HG03039 (cell line): ENCODE data around the gene SCAF4.
"Not testable (repeated sequence)": the region's sequence is repeated elsewhere in the genome, so short reads cannot be mapped to it uniquely, and the experiment has no call there.

Experiments
- ATAC-seq: cut with Tn5 transposase; IDR thresholded peaks from one replicate; pipeline ENCODE4 v1.9.1; 2021; ENCODE audit warnings: mild to moderate bottlenecking, moderate library complexity; ENCODE audit not compliant: unreplicated experiment

SCAF4 gene

DNA sequence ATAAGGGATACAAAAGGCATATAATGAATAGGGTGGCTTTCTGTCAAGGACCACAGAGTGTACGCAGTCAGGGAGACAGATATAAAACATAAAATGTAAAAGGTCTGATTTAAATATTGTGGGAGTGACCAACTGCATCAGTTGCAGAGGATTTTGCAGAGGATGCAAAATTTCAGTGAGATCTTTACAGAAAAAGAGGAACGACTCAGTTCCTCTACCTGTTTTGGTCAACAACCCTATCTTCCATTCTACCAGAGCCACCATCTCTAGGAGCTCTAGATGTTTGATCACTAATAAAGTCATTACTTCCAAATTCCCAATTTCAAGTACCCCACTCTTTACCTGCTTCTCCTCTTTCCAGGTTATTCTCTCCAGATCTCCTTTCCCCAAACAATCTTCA lies 56.0 kb downstream of the SCAF4 start:
- ATAC-seq: no peak

DNA sequence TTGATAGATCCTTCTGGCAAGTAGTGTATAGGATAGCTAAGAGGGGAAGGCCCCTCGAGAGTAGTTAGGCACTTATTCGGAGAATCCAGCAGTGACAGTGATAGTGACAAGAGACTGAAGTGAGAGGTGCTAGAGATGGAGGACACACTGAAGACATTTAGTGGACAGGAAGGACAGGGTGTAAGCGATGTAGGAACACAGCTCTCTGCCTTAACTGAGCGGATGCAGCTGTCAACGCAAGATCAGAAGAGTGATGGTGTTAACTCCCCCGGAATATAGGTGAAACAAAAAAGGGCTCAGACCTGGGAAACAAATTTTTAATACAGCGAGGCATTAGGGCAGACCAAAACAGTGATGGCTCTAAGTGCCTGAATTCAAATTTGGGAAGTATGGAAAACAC lies 56.6 kb downstream of the SCAF4 start:
- ATAC-seq: no peak

DNA sequence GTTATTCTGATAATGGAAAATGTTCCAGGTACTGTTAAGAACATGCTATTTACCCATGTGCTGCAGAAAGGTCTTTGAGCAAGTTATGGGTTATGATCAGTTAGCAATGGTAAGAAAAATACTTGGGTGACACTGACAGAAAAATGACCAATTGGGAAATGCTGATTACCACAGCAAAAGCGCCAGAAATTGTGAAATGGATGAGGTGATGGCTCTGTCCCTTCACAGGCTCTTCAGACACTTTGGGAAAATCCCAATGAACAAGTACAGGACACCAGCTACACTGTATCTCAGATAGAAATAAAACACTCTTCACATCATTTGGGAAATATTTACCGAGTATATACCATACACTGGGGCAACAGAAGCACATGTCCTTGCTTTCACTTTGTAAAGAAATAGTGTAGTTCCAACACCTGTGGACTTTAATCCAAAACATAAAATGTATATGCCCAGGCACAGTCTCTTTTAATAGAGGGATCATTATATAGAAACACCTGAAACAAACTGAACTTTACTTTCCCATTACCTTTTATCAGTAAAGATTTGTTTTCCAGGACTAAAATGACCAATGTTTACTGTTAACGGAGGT lies 58.5 kb downstream of the SCAF4 start:
- no peak for ATAC-seq

DNA sequence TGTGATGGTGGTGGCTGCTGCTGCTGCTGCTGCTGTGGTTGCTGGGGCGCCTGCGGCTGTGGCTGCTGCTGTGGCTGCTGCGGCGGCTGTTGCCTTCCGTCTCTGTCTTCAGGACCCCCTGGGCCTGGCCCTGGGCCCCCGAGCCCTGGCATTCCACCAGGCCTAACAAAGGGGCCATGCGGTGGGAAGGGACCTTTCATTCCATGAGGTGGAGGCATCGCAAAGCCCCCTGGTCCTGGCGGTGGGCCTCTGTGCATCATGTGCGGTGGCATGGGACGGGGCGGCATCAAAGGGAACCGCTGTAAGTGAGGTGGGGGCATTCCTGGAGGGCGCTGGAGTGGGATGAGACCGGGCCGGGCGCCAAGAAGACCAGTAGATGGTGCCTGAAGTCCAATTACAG lies 60.0 kb downstream of the SCAF4 start:
- ATAC-seq: no peak

DNA sequence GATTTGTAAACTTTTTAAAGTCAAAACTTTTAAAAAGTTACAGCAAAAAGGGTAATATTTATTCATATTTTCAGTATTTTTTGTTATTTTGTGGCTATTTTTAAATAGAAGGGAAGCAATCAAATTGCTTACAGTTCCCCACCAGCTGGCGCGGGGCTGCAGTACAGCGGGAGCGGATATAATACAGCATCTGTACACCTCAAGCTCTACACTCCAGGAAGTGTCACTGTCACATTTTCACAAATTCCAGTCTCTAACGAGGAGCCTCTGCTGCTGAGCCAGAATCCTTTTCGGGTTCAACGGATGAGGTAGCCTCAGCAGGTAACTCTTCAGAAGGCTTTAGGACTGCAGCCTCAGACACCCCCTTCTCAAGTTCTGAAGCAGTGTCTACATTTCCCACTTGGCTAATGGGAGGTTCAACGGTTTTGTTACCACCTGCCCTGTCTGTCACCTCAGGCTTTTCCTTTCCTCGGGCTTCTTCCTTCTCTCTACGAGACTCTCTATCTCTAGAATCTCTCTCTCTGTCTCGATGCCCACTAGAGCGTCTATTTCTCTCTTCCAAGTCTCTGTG lies 60.7 kb downstream of the SCAF4 start:
- no peak for ATAC-seq

DNA sequence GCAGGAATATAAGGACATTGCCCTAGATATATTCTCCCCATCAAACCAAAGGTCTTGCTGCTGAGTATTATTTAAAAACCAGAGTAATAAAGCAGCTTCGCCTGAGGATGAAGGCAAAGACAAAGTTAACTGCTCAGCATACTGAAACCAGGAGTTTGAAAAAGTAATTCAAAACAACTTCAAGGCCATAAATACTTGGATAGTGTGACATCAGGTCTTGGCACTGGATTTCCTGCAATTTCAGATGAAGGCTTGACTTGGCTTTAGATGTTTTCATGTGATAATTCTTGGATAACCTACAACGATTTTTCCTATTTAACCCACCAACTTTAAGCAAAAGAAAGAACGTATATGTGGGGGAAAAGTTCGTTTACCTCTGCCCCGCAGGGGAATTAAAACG lies 61.8 kb downstream of the SCAF4 start:
- ATAC-seq: no peak

DNA sequence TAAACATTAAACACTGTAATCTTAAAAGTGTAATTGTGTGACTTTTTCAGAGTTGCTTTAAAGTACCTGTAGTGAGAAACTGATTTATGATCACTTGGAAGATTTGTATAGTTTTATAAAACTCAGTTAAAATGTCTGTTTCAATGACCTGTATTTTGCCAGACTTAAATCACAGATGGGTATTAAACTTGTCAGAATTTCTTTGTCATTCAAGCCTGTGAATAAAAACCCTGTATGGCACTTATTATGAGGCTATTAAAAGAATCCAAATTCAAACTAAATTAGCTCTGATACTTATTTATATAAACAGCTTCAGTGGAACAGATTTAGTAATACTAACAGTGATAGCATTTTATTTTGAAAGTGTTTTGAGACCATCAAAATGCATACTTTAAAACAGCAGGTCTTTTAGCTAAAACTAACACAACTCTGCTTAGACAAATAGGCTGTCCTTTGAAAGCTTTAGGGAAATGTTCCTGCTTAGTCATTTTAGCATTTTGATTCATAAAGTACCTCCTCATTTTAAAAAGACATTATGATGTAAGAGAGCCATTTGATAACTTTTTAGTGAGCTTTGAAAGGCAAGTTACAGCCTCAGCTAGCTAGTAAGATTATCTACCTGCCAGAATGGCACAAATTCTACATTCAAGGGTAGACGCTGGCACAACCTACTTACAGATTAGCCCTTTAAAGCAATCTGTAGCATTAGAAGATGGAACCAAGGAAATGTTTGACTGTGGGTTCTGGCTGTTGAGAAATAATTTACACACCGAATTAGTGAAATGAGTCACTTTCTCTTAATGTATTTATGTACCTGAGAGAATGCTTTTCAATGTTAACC lies 63.0 kb downstream of the SCAF4 start:
- no peak for ATAC-seq

DNA sequence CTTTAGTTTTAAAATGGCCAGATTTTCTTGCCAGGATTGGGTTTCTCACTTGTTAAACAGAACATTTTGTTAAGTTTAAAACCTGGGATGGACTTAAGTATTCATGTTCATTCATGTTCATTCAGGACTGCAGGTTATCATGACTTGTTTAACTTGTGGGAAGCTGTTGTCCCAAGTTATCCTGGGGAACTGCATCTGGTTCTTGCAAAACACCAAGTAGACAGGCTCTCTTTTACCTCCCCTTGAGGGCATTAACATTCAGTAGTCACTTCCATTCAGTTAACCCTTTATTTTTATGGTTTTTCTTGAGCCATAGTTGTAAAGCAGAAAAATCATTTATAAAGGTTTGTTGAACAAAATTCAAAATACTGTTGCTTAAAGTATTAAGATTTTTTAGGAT lies 64.3 kb downstream of the SCAF4 start:
- no peak for ATAC-seq

DNA sequence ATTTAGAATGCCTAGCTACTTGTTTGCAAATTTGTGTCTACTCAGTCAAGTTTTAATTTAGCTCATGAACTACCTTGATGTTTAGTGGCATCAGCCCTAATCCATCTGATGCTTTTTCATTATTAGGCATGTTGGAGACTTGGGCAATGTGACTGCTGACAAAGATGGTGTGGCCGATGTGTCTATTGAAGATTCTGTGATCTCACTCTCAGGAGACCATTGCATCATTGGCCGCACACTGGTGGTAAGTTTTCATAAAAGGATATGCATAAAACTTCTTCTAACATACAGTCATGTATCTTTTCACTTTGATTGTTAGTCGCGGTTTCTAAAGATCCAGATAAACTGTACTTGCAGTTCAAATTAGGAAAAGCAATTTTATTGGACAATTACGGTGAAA lies 64.8 kb downstream of the SCAF4 start:
- ATAC-seq: no peak

DNA sequence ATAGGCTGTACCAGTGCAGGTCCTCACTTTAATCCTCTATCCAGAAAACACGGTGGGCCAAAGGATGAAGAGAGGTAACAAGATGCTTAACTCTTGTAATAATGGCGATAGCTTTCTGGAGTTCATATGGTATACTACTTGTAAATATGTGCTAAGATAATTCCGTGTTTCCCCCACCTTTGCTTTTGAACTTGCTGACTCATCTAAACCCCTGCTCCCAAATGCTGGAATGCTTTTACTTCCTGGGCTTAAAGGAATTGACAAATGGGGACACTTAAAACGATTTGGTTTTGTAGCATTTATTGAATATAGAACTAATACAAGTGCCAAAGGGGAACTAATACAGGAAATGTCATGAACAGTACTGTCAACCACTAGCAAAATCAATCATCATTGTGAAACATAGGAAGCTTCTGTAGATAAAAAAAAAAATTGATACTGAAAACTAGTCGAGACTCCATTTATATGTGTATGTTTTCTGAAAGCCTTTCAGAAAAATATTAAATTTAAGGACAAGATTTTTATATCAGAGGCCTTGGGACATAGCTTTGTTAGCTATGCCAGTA lies 65.4 kb downstream of the SCAF4 start:
- ATAC-seq: no peak

DNA sequence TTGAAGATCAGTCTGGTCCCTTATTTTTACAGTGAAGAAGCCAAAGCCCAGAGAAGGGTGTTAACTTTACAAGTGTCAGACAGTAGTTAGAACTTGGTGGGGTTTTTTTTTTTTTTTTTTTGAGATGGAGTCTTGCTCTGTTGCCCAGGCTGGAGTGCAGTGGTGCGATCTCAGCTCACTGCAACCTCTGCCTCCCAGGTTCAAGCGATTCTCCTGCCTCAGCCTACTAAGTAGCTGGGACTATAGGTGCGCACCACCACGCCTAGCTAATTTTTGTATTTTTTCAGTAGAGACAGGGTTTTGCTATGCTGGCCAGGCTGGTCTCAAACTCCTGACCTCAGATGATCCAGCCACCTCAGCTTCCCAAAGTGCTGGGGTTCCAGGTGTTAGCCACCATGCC lies 66.0 kb downstream of the SCAF4 start:
- ATAC-seq: not testable (repeated sequence)

DNA sequence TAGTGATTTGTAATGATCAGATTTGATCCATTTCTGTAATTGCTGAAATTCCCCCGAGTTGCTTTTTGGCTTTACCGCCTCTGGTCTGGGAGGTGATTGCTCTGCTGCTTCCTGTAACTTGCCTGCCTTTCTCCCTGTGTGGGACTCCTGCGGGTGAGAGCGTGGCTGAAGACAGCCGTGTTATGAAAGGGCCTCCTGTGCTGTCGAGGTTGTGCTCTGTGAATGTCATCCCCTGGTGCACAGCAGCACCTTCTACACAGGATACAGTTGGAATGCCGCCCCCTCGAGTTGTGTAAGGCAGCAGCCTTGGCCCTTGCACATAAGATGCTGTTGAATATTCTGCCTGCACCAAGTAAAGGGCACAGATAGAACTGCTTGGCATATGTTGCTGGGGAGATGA lies 66.5 kb downstream of the SCAF4 start:
- ATAC-seq: no peak

DNA sequence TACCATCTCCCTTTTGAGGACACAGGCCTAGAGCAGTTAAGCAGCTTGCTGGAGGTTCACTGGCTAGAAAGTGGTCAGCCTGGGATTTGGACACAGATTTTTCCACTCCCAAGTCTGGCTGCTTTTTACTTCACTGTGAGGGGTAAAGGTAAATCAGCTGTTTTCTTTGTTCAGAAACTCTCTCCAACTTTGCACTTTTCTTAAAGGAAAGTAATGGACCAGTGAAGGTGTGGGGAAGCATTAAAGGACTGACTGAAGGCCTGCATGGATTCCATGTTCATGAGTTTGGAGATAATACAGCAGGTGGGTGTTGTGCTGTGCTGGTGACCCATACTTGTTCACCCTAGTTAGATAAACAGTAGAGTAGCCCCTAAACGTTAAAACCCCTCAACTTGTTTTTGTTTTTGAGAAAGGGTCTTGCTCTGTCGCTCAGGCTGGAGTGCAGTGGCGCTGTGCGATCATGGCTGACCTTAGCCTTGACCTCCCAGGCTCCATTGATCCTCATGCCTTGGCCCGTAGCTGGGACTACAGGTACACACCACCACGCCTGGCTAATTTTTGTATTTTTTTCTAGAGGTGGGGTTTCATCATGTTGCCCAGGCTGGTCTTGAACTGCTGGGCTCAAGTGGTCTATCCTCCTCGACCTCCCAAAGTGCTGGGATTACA lies 68.2 kb downstream of the SCAF4 start:
- no peak for ATAC-seq

DNA sequence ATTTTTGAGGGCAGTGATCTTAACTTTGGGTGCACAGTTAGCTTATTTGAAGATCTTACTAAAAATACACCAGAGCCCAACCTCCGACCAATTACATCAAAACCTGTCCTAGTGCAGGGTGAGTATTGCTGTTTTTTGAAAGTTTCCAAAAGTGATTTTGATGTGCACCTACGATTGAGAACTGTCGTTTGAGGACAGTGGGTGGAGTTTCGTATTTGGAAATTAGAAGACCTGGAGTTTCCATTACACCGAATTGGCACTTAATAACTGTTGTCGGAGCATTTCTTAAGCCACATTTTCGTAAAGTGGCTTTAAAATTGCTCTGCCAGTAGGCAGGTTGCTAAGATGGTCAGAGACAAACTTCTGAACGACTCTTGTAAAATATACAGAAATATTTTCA lies 71.3 kb downstream of the SCAF4 start:
- no peak for ATAC-seq

DNA sequence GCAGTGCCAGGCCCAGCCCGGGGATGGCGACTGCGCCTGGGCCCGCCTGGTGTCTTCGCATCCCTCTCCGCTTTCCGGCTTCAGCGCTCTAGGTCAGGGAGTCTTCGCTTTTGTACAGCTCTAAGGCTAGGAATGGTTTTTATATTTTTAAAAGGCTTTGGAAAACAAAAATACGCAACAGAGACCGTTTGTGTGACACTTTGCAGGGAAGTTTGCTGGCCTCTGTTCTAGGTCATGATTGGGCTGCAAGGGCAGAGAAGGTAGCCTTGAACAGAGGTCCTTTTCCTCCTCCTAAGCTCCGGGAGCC lies 71.7 kb downstream of the SCAF4 start:
- no peak for ATAC-seq

DNA sequence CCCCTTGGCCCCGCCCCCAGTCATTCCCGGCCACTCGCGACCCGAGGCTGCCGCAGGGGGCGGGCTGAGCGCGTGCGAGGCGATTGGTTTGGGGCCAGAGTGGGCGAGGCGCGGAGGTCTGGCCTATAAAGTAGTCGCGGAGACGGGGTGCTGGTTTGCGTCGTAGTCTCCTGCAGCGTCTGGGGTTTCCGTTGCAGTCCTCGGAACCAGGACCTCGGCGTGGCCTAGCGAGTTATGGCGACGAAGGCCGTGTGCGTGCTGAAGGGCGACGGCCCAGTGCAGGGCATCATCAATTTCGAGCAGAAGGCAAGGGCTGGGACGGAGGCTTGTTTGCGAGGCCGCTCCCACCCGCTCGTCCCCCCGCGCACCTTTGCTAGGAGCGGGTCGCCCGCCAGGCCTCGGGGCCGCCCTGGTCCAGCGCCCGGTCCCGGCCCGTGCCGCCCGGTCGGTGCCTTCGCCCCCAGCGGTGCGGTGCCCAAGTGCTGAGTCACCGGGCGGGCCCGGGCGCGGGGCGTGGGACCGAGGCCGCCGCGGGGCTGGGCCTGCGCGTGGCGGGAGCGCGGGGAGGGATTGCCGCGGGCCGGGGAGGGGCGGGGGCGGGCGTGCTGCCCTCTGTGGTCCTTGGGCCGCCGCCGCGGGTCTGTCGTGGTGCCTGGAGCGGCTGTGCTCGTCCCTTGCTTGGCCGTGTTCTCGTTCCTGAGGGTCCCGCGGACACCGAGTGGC lies 72.2 kb downstream of the SCAF4 start, which contains the start of gene SOD1:
TSS of gene SOD1 (plus strand) at position 158 of the 723 bp plus-strand sequence. CDS start at position 235, 77 bp downstream.
- peak; percentile 94 for ATAC-seq

DNA sequence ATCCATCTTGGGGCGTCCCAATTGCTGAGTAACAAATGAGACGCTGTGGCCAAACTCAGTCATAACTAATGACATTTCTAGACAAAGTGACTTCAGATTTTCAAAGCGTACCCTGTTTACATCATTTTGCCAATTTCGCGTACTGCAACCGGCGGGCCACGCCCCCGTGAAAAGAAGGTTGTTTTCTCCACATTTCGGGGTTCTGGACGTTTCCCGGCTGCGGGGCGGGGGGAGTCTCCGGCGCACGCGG lies 72.7 kb downstream of the SCAF4 start:
- peak; percentile 21 for ATAC-seq

DNA sequence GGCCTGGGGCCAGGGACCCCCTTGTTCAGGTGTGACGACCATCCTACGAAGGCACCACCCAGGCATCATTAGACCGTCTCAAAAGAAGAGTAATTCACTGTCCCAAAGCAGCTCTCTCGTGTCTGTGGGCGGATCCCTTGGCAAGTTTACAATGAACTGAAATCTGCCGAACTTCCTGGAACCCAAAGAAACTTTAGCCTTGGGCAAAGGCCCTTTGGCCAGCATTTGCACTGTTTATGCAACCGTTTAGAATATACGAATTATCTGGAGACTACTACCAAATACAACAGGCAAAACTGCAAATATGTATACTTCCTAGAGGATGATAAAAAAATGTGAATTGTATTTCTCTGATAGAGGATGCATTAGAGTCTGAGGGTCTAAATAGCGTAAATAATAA lies 73.9 kb downstream of the SCAF4 start:
- no peak for ATAC-seq

DNA sequence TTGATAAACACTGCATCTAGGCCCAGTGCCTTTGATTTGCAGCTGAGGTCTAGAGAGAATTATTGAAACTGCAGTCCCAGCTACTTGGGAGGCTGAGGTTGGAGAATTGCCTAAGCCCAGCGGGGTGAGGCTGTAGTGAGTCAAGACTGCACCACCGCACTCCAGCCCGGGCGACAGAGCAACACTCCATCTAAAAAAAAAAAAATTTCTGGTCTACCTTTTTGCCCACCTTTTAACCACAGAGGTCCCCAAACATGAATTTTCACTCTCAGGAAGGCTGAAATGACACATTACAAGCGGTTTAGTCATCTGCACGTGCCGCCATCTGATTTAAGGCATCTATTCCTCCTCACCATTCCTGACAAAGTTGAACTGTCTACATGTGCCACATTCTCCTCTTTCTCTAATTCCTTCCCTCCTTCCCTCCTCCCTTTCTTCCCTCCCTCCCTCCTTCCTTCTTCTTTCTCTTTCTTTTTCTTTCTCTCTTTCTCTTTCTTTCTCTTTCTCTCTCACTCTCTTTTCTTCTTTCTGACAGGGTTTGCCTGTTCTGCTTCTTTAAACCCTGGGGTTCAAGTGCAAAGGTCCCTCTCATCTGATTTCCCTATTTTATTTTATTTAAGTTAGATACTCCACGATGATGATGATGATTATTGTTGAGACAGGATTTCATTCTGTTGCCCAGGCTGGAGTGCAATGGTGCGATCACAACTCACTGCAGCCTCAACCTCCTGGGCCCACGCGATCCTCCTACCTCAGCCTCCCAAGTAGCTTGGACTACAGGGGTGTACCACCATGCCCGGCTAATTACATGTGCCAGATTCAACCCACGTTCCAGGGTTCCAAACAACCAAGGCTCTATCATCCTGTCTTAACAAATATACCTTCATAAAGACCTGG lies 75.5 kb downstream of the SCAF4 start:
- no peak for ATAC-seq
